ENCODE results near the gene ANKRD18B.

The ANKRD18B gene

GRCh38 chr9:33510262-33511183 is 13.5 kb upstream of the ANKRD18B start (continued):
- TF ChIP-seq ZNF513 (tag by site-specific recombination; IDR thresholded peaks at IDR 0.05) (no peak), CTCF (tag by site-specific recombination; IDR thresholded peaks at IDR 0.05) (no peak), MYNN (tag by site-specific recombination; IDR thresholded peaks at IDR 0.05; ENCODE audit: borderline replicate concordance) (no peak), ZNF707 (tag by site-specific recombination; IDR thresholded peaks at IDR 0.05) (no peak), ZNF449 (tag by site-specific recombination; IDR thresholded peaks at IDR 0.05) (no peak), ZNF544 (tag by site-specific recombination; IDR thresholded peaks at IDR 0.05) (no peak), ZNF157 (tag by site-specific recombination; IDR thresholded peaks at IDR 0.05) (no peak), HOXC10 (CRISPR knock-in tag; IDR thresholded peaks at IDR 0.05) (no peak), SP2 (tag by site-specific recombination; IDR thresholded peaks at IDR 0.05) (no peak), ZBTB6 (tag by site-specific recombination; IDR thresholded peaks at IDR 0.05) (no peak), ZNF184 (tag by site-specific recombination; IDR thresholded peaks at IDR 0.05) (no peak), PRDM4 (tag by site-specific recombination; IDR thresholded peaks at IDR 0.05) (no peak), ZNF600 (tag by site-specific recombination; IDR thresholded peaks at IDR 0.05) (0 out of 2 replicates have a peak, but pooled peaks have one; percentile 36), ZNF324 (tag by site-specific recombination; IDR thresholded peaks at IDR 0.05) (no peak), ZNF514 (tag by site-specific recombination; IDR thresholded peaks at IDR 0.05) (no peak), ZNF530 (tag by site-specific recombination; IDR thresholded peaks at IDR 0.05; ENCODE audit: low read depth) (no peak), ZNF560 (tag by site-specific recombination; IDR thresholded peaks at IDR 0.05; ENCODE audit: borderline replicate concordance) (no peak), ZNF610 (tag by site-specific recombination; IDR thresholded peaks at IDR 0.05; ENCODE audit: borderline replicate concordance) (no peak), INSM2 (tag by site-specific recombination; IDR thresholded peaks at IDR 0.05) (no peak), ZNF76 (tag by site-specific recombination; IDR thresholded peaks at IDR 0.05; ENCODE audit: borderline replicate concordance, low read depth) (peak; percentile 39; the same call in 1 of the 2 replicates), TRIM28 (IDR thresholded peaks at IDR 0.05; ENCODE audit: borderline replicate concordance, low read length) (no peak), ZNF521 (tag by site-specific recombination; IDR thresholded peaks at IDR 0.05) (no peak), GLI4 (tag by site-specific recombination; IDR thresholded peaks at IDR 0.05) (no peak), ZNF366 (tag by site-specific recombination; conservative IDR thresholded peaks at IDR 0.05) (0 out of 2 replicates have a peak, but pooled peaks have one; percentile 32), ZNF26 (tag by site-specific recombination; IDR thresholded peaks at IDR 0.05) (no peak), ZBTB7A (tag by site-specific recombination; IDR thresholded peaks at IDR 0.05; ENCODE audit: low read depth) (no peak), ZNF416 (tag by site-specific recombination; IDR thresholded peaks at IDR 0.05) (no peak)

Data from HEK293 (cell line).